Ectodermal cell (in vitro differentiated cells): ENCODE data around the gene LRP1B.

Experiments
- H3K27ac ChIP-seq: 2 replicates; pipeline ENCODE4 v1.7.0; 2013; ENCODE audit warnings: mild to moderate bottlenecking, low read depth, low read length; ENCODE audit not compliant: insufficient read depth, poor library complexity, severe bottlenecking
- H3K27me3 ChIP-seq: 2 replicates; pipeline ENCODE4 v1.7.0; 2013; ENCODE audit warnings: mild to moderate bottlenecking, low read length; ENCODE audit not compliant: insufficient read depth, control insufficient read depth, poor library complexity, severe bottlenecking
- H3K36me3 ChIP-seq: one replicate; pipeline ENCODE4 v1.7.0; 2013; ENCODE audit warnings: low read length; ENCODE audit not compliant: control insufficient read depth, insufficient read depth
- H3K4me1 ChIP-seq: one replicate; pipeline ENCODE4 v1.7.0; 2013; ENCODE audit warnings: low read length; ENCODE audit not compliant: control insufficient read depth, insufficient read depth
- H3K4me3 ChIP-seq: 2 replicates; pipeline ENCODE4 v1.7.0; 2013; ENCODE audit warnings: low read depth, low read length, control low read depth; ENCODE audit not compliant: insufficient read depth
- H3K9me3 ChIP-seq: 2 replicates; pipeline ENCODE4 v1.7.0; 2013; ENCODE audit warnings: mild to moderate bottlenecking, low read length, moderate library complexity; ENCODE audit not compliant: control insufficient read depth
- WGBS, 2 experiments: methylation state at CpG; one replicate each; pipeline ENCODE4 v1.1.7; 2013; ENCODE audit warnings: missing lambda C conversion rate in 2 of 2; 5-methylcytosine and 5-hydroxymethylcytosine counted together

The LRP1B gene

DNA sequence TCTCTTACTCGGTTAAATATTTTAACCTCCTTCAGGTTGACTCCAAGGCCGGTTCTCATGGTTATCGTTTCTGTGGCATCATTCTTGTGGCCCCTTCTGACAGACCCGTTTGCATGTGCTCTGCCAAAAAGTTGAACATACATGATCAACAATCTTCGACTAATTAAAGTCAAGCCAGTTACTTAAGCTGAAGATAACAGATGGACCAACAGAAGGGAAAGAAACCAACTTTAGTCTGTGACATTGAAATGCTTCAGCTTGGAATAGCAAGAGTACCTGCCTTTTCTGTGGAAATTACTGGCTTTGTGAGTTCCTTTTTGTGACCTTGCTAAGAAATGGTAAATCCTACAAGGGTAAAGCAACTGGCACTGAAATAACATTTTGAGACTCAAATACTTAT is 1429.1 kb downstream of the LRP1B start:
- Histone ChIP-seq H3K27me3 (no peaks in the 10 kb centered on the region), H3K4me3 (no peak overlapping the region), H3K27ac (no peak overlapping the region), H3K9me3 (no peaks in the 10 kb centered on the region), H3K36me3 (no peaks in the 10 kb centered on the region), H3K4me1 (no peaks in the 10 kb centered on the region)
- WGBS, 2 experiments: 94 to 97% methylated on average over 5 of the region's 5 CpGs

DNA sequence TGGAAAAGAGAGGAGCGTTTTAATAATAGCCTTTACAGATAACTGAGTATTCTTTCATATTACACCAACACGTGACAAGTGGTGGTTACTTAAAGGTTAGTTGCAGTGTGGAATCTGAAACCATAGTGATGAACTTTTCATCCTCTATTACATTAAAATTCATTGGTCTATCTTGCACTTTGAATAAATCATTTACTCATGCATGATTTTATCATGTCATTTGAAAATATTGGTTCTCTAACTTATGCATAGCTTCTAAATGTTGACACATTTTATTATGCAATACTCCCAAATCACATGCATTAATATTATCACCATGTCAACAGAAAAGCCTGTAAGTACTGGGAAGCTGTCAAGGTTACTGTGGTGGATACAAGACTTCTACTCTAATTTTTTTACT is 1432.2 kb downstream of the LRP1B start:
- no peak overlapping the region for H3K27ac ChIP-seq
- no peaks in the 10 kb centered on the region for H3K9me3 ChIP-seq
- no peak overlapping the region for H3K4me3 ChIP-seq
- H3K27me3 ChIP-seq: no peaks in the 10 kb centered on the region
- no peaks in the 10 kb centered on the region for H3K36me3 ChIP-seq
- H3K4me1 ChIP-seq: no peaks in the 10 kb centered on the region
- no CpG with 5 or more reads among the region's 2 CpGs for WGBS, 2 experiments

GRCh38 chr2:140696449-140696848 is 1434.4 kb downstream of the LRP1B start:
- no peak overlapping the region for H3K27ac ChIP-seq
- WGBS, 2 experiments: 89 to 96% methylated on average over 3 of the region's 3 CpGs
- H3K4me1 ChIP-seq: no peaks in the 10 kb centered on the region
- H3K27me3 ChIP-seq: no peaks in the 10 kb centered on the region
- no peaks in the 10 kb centered on the region for H3K36me3 ChIP-seq
- no peak overlapping the region for H3K4me3 ChIP-seq
- H3K9me3 ChIP-seq: no peaks in the 10 kb centered on the region

DNA sequence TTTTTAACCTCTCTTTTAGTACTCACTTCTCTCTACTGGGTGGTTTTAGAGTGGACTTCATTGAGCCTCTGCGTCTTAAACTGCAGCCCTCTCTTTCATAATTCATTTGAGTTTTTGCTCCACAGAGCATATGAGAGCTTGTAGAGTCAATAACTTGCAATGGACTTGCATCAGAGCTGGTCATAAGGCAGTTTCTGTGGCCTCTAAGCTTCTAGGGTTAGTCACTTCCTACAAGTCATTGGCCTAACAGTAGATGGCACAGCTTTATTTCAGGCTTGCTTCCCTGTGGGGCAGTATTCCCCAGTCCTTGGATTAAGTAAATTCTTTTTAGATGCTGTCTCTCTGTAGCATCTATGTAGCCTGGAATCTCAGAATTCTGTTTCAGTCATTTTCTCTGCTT is 1435.7 kb downstream of the LRP1B start:
- no peaks in the 10 kb centered on the region for H3K36me3 ChIP-seq
- no peaks in the 10 kb centered on the region for H3K27me3 ChIP-seq
- no peaks in the 10 kb centered on the region for H3K9me3 ChIP-seq
- no peaks in the 10 kb centered on the region for H3K4me1 ChIP-seq
- H3K4me3 ChIP-seq: no peak overlapping the region
- WGBS, 2 experiments: 82 to 100% methylated on average over 1 of the region's 1 CpG
- no peak overlapping the region for H3K27ac ChIP-seq

DNA sequence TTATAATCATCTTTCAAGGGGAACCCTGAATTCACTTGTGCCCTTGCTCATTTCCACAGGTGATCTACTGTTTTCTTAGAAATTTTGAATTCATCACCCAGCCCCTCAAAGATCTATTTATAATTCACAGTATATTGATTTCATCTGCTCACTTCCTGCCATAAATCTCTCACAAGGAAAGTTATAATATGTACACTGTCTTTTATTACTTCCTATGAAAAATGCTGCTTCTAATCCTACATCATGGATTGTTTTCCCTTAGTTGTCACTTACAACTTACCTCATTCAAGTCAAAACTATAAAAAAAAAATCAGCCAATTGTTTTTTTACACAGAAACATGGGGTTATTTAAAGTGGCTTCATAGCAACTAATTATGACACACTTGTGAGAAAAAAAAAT is 1443.0 kb downstream of the LRP1B start:
- no peak overlapping the region for H3K4me3 ChIP-seq
- no peaks in the 10 kb centered on the region for H3K9me3 ChIP-seq
- no peaks in the 10 kb centered on the region for H3K27me3 ChIP-seq
- H3K27ac ChIP-seq: no peak overlapping the region
- H3K4me1 ChIP-seq: no peaks in the 10 kb centered on the region
- no peaks in the 10 kb centered on the region for H3K36me3 ChIP-seq

DNA sequence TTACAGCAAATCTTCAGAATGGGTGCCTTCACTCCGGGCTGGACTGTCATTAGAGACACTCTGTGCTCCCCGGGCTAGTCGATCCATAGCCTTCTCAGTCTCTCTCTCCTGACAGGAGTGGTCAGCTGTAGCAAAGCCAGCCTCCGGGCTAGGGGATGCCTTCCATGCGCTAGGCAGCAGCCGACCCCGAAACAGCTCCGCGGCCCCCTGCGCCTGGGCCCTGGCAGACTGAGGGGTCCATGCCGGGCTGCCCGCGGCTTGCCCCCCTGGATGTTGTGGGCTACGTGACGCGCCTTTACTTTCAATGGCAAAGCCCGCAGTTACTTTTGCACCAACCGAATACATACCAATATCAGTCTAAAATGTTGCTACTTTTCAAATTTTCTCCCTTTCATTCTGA is 1447.2 kb downstream of the LRP1B start:
- Histone ChIP-seq H3K4me1 (no peaks in the 10 kb centered on the region), H3K4me3 (no peak overlapping the region), H3K9me3 (no peaks in the 10 kb centered on the region), H3K36me3 (no peaks in the 10 kb centered on the region), H3K27ac (no peak overlapping the region), H3K27me3 (no peaks in the 10 kb centered on the region)
- 90 to 93% methylated on average over 18 of the region's 18 CpGs for WGBS, 2 experiments

GRCh38 chr2:140680862-140681261 is 1450.0 kb downstream of the LRP1B start:
- Histone ChIP-seq H3K27me3 (no peaks in the 10 kb centered on the region), H3K4me3 (no peak overlapping the region), H3K4me1 (no peaks in the 10 kb centered on the region), H3K36me3 (no peaks in the 10 kb centered on the region), H3K27ac (no peak overlapping the region), H3K9me3 (no peaks in the 10 kb centered on the region)
- WGBS, 2 experiments: no CpG with 5 or more reads among the region's 1 CpG

- no peaks in the 10 kb centered on the region for H3K9me3 ChIP-seq
- WGBS, 2 experiments: 90 to 93% methylated on average over 2 to 3 of the region's 4 CpGs
- no peaks in the 10 kb centered on the region for H3K27me3 ChIP-seq
- H3K36me3 ChIP-seq: no peaks in the 10 kb centered on the region
- no peak overlapping the region for H3K4me3 ChIP-seq
- H3K4me1 ChIP-seq: no peaks in the 10 kb centered on the region
- H3K27ac ChIP-seq: no peak overlapping the region
These were observed 1451.1 kb downstream of the LRP1B start for GRCh38 chr2:140679752-140680151.

GRCh38 chr2:140669911-140670310 is 1460.9 kb downstream of the LRP1B start:
- Histone ChIP-seq H3K27me3 (no peaks in the 10 kb centered on the region), H3K9me3 (no peaks in the 10 kb centered on the region), H3K36me3 (no peaks in the 10 kb centered on the region), H3K27ac (no peak overlapping the region), H3K4me1 (no peaks in the 10 kb centered on the region), H3K4me3 (no peak overlapping the region)
- WGBS, 2 experiments: no CpG with 5 or more reads among the region's 3 CpGs

DNA sequence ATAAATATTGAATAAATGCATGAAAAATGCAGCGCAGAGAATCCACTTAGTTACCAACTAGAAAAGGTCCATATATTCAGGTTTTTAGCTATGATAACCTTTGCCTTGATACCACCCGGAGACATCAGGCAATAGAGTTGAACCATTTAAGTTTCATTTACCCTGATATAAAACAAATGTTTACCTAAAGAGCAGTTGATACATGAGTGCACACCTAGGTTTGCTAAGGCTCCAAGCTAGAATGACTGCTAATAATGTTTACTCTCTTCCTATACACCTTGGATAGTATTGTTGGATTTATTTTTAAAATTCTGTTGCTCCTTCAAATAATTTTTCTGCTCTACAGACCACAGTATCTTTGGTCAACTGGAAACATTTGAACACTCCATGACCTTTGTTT is 1463.6 kb downstream of the LRP1B start:
- H3K4me1 ChIP-seq: no peaks in the 10 kb centered on the region
- H3K36me3 ChIP-seq: no peaks in the 10 kb centered on the region
- H3K27me3 ChIP-seq: no peaks in the 10 kb centered on the region
- no peak overlapping the region for H3K4me3 ChIP-seq
- no peak overlapping the region for H3K27ac ChIP-seq
- 85 to 94% methylated on average over 2 of the region's 2 CpGs for WGBS, 2 experiments
- no peaks in the 10 kb centered on the region for H3K9me3 ChIP-seq

DNA sequence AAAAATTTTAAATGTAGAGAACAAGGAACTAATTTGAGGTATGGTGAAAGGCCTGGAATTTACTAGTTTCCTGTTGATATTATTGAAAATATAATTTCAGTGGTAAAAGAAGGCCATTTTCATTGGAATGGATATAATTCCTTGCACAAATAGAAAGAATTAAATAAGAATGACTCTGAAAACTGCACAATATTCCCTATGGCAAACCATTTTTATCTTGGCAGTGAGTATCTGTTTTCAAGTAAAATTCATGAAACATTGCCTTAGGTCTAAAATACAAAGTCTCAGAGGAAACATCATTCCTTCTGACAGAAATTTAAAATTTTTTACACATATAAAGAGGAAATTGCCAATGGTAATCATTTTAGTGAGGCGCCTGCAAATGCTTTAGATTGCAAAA is 1468.3 kb downstream of the LRP1B start:
- Histone ChIP-seq H3K4me1 (no peaks in the 10 kb centered on the region), H3K4me3 (no peak overlapping the region)
- 80% methylated on average over 1 of the region's 1 CpG; no CpG with 5 or more reads in 1 of the 2 experiments for WGBS, 2 experiments

More for the DNA sequence above, 1468.3 kb downstream of the LRP1B start:
- no peaks in the 10 kb centered on the region for H3K27me3 ChIP-seq
- no peaks in the 10 kb centered on the region for H3K9me3 ChIP-seq
- H3K27ac ChIP-seq: no peak overlapping the region
- H3K36me3 ChIP-seq: no peaks in the 10 kb centered on the region
